GM12878 (cell line): Measurements from ENCODE around the gene NCAPD3. TPM values are rescaled to one million over a fixed set of nuclear protein-coding genes. Genes with fewer than 3 reads are reported as not detected.

Experiments
- ATAC-seq: fragments of 200-7000 bp; cut with Tn5 transposase; 3 replicates; pipeline ENCODE4 v1.9.1; 2020; ENCODE audit warnings: mild to moderate bottlenecking, moderate library complexity
- BruUV-seq: library from RNA; stranded (reverse); fragments of 400-500 nt; replicated peaks from 2 replicates; lab custom pipeline; 2021; lab: Mats Ljungman, UMichigan
- CTCF ChIA-PET: fragments of 300-600 bp; sonication (Branson Sonifier 250); formaldehyde crosslinking; extraction: SDS; loops from one replicate; lab custom pipeline; 2021; ENCODE audit warnings: inconsistent platforms; lab: Yijun Ruan, JAX
- POLR2A ChIA-PET: fragments of 350-600 bp; formaldehyde crosslinking; extraction: SDS; loops from one replicate; lab custom pipeline; 2021; ENCODE audit warnings: inconsistent platforms; lab: Charles Lee
- RAD21 ChIA-PET: fragments of 300-600 bp; sonication (Branson Sonifier 250); formaldehyde crosslinking; loops from one replicate; lab custom pipeline; 2023; ENCODE audit warnings: antibody characterized with exemption; ENCODE audit not compliant: unreplicated experiment; lab: Charles Lee
- SMC1A ChIA-PET: fragments of 300-600 bp; sonication (Branson Sonifier 250); formaldehyde crosslinking; loops from one replicate; lab custom pipeline; 2023; ENCODE audit not compliant: unreplicated experiment, uncharacterized antibody; lab: Charles Lee
- DNase-seq: peaks from one replicate; pipeline ENCODE4 v3.0.0-alpha.2; 2011; ENCODE audit warnings: low read depth, low spot score
- FAIRE-seq: peaks from 3 replicates; lab custom pipeline; 2011; peaks lifted over from hg19 to GRCh38; lab: Jason Lieb, UNC
- H2AFZ ChIP-seq: 2 replicates; pipeline ENCODE4 v1.6.0; 2011; ENCODE audit warnings: low read depth, low read length, control low read depth; ENCODE audit not compliant: control insufficient read depth
- H3K27ac ChIP-seq: 2 replicates; pipeline ENCODE4 v1.5.1; 2011; ENCODE audit warnings: control low read depth; ENCODE audit not compliant: control insufficient read depth, insufficient read depth
- H3K27me3 ChIP-seq, 2 experiments: replicated peaks in 1 of 2; 2 replicates each; pipeline versions ENCODE4 v1.6.0 to v1.6.1; 2011; ENCODE audit warnings: low read length in 1 of 2; ENCODE audit not compliant: control insufficient read depth in 2 of 2, insufficient read depth in 2 of 2
- H3K36me3 ChIP-seq, 2 experiments: 2 replicates each; pipeline ENCODE4 v1.5.1; 2011; ENCODE audit warnings: low read length in 1 of 2; ENCODE audit not compliant: control insufficient read depth in 2 of 2, insufficient read depth in 2 of 2
- H3K4me1 ChIP-seq: 2 replicates; pipeline ENCODE4 v1.6.1; 2011; ENCODE audit warnings: mild to moderate bottlenecking, low read length, moderate library complexity, mixed read lengths; ENCODE audit not compliant: control insufficient read depth, insufficient read depth
- H3K4me2 ChIP-seq: 2 replicates; pipeline ENCODE4 v1.6.0; 2011; ENCODE audit warnings: control low read depth; ENCODE audit not compliant: control insufficient read depth, insufficient read depth
- H3K4me3 ChIP-seq: fragments of 200-600 bp; sonication (generic); 2 replicates; pipeline ENCODE4 v1.5.1; 2016
- H3K79me2 ChIP-seq: 2 replicates; pipeline ENCODE4 v1.6.0; 2011; ENCODE audit warnings: low read length; ENCODE audit not compliant: control insufficient read depth, insufficient read depth
- H3K9ac ChIP-seq: 2 replicates; pipeline ENCODE4 v1.8.0; 2011; ENCODE audit warnings: low read length, control low read depth, mixed read lengths; ENCODE audit not compliant: control insufficient read depth, insufficient read depth
- H3K9me3 ChIP-seq: replicated peaks from 3 replicates; pipeline ENCODE4 v1.5.1; 2011; ENCODE audit warnings: mild to moderate bottlenecking, low read length; ENCODE audit not compliant: control insufficient read depth, insufficient read depth
- H4K20me1 ChIP-seq: 2 replicates; pipeline ENCODE4 v1.6.0; 2011; ENCODE audit not compliant: control insufficient read depth, insufficient read depth
- FOXK2 ChIP-seq: fragments of 450-650 bp; IDR thresholded peaks from 2 replicates; pipeline ENCODE4 v1.6.1; 2017; ENCODE audit warnings: mild to moderate bottlenecking, moderate library complexity
- JUNB ChIP-seq: IDR thresholded peaks from 2 replicates; pipeline ENCODE4 v1.6.1; 2016; ENCODE audit warnings: antibody characterized with exemption, mild to moderate bottlenecking
- KAT2A ChIP-seq: conservative IDR thresholded peaks from 2 replicates; pipeline ENCODE4 v1.6.1; 2011; ENCODE audit warnings: low read depth, low read length; ENCODE audit not compliant: control insufficient read depth
- PAX5 ChIP-seq: IDR thresholded peaks from 2 replicates; pipeline ENCODE4 v1.6.1; 2011; ENCODE audit warnings: low read depth, low read length, borderline replicate concordance
- RCOR1 ChIP-seq: conservative IDR thresholded peaks from 2 replicates; pipeline ENCODE4 v1.6.1; 2012; ENCODE audit warnings: low read depth, low read length, improper control_type of control experiment
- SREBF1 ChIP-seq: IDR thresholded peaks from 2 replicates; pipeline ENCODE4 v1.6.1; 2012; ENCODE audit warnings: mild to moderate bottlenecking, low read length
- STAT1 ChIP-seq: fragments of 450-650 bp; conservative IDR thresholded peaks from 2 replicates; pipeline ENCODE4 v1.6.1; 2014; ENCODE audit warnings: antibody characterized with exemption, mild to moderate bottlenecking
- USF1 ChIP-seq: IDR thresholded peaks from 2 replicates; pipeline ENCODE4 v1.6.1; 2011; ENCODE audit warnings: borderline replicate concordance, low read depth, mild to moderate bottlenecking, moderate library complexity, mixed read lengths, low read length; ENCODE audit not compliant: insufficient read depth; ENCODE audit errors: extremely low read length
- ZNF687 ChIP-seq: fragments of 450-650 bp; IDR thresholded peaks from 2 replicates; pipeline ENCODE4 v1.6.1; 2017; ENCODE audit warnings: mild to moderate bottlenecking, moderate library complexity
- WGBS: methylation state at CpG from one replicate; pipeline ENCODE4 v1.1.6; 2016; ENCODE audit warnings: low lambda C conversion rate; ENCODE audit not compliant: insufficient replicate concordance, insufficient coverage; ENCODE audit errors: missing lambda C conversion rate; 5-methylcytosine and 5-hydroxymethylcytosine counted together
- in situ Hi-C: fragments of 300-500 bp; cut with MboI; formaldehyde crosslinking; loops from 9 replicates; pipeline ENCODE4 v1.14.3; 2018; ENCODE audit warnings: mixed read lengths
- intact Hi-C: fragments of 100-400 bp; cut with micrococcal nuclease; formaldehyde crosslinking; loops from one replicate; pipeline ENCODE4 v1.14.2; 2022; ENCODE audit not compliant: unreplicated experiment
- polyA plus RNA-seq, 11 experiments: library from polyadenylated mRNA; depleted of rRNA in 4 of 11; unstranded in 6 of 11; stranded (reverse) in 5 of 11; fragments of >200 nt; fragmentation: Nextera tagmentation in 4 of 11; fragmentation: Illumina TruSeq in 1 of 11; extraction: Ambion mirVana in 4 of 11; extraction: Trizol in 1 of 11; gene quantifications; 1 replicate in 1 of 11; 2 replicates in 10 of 11; pipeline versions ENCODE4 v1.2.1 to v1.2.3, GENCODE V29; 2011 to 2016; ENCODE audit warnings: inconsistent platforms in 2 of 11, missing spikeins in 2 of 11, low read depth in 1 of 11
- total RNA-seq, 4 experiments: library from RNA; depleted of rRNA in 3 of 4; stranded (reverse); fragments of >200 nt in 3 of 4; fragmentation: Illumina TruSeq in 1 of 4; extraction: Trizol in 1 of 4; gene quantifications; 2 replicates each; pipeline versions ENCODE4 v1.2.1 to v1.2.3, GENCODE V29; 2013 to 2021
- TF ChIP-seq, protein P1 (sequence below): fragments of 450-650 bp; IDR thresholded peaks from 2 replicates; pipeline ENCODE4 v1.6.1; 2017; ENCODE audit warnings: mild to moderate bottlenecking
- TF ChIP-seq, protein P2 (sequence below): fragments of 450-650 bp; IDR thresholded peaks from 2 replicates; pipeline ENCODE4 v1.6.1; 2014; ENCODE audit warnings: mild to moderate bottlenecking

The NCAPD3 gene
- total and polyA plus RNA-seq, 10 of the 15 experiments (the other 5 are each of a cell fraction or from before 2014, with no cell fraction given), result 14.9 to 58.2 (median 48.2) TPM

- intact Hi-C loops, result no loop called here
- ATAC-seq (no peak), FAIRE-seq (no peak), DNase-seq (no peak)
- ChIA-PET RAD21 (no interaction called here), POLR2A (no interaction called here), CTCF (interaction anchor here (1.2 to 1.3 kb wide), 2 partner anchors 88 to 210 kb away, joined by 5 to 13 read pairs; no protein-coding TSS in a partner anchor), SMC1A (interaction anchor here (1.0 to 1.3 kb wide), 2 partner anchors 81 to 211 kb away, joined by 3 to 5 read pairs; no protein-coding TSS in a partner anchor)
- no peaks in the 10 kb centered on the region for H3K79me2 ChIP-seq
- no peak overlapping the region for H3K27ac ChIP-seq
- H3K9ac ChIP-seq, result no peak overlapping the region
- BruUV-seq, result no TSS peak
- H3K4me3 ChIP-seq, result no peak overlapping the region
- H3K4me1 ChIP-seq, result no peaks in the 10 kb centered on the region
- H2AFZ ChIP-seq, result no peak overlapping the region
- H3K36me3 ChIP-seq, result no peaks in the 10 kb centered on the region
- H3K4me2 ChIP-seq, result no peak overlapping the region
- H3K27me3 ChIP-seq, result no peaks in the 10 kb centered on the region
- H3K9me3 ChIP-seq, result no peaks in the 10 kb centered on the region
- TF ChIP-seq USF1, result no peak
- TF ChIP-seq KAT2A, result no peak
- TF ChIP-seq, protein P1, sequence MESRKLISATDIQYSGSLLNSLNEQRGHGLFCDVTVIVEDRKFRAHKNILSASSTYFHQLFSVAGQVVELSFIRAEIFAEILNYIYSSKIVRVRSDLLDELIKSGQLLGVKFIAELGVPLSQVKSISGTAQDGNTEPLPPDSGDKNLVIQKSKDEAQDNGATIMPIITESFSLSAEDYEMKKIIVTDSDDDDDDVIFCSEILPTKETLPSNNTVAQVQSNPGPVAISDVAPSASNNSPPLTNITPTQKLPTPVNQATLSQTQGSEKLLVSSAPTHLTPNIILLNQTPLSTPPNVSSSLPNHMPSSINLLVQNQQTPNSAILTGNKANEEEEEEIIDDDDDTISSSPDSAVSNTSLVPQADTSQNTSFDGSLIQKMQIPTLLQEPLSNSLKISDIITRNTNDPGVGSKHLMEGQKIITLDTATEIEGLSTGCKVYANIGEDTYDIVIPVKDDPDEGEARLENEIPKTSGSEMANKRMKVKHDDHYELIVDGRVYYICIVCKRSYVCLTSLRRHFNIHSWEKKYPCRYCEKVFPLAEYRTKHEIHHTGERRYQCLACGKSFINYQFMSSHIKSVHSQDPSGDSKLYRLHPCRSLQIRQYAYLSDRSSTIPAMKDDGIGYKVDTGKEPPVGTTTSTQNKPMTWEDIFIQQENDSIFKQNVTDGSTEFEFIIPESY, result no peak
- no peak for TF ChIP-seq JUNB
- TF ChIP-seq SREBF1, result no peak
- no peak for TF ChIP-seq RCOR1
- no peak for TF ChIP-seq STAT1
- TF ChIP-seq ZNF687, result no peak
- no peak for TF ChIP-seq FOXK2
- no peak for TF ChIP-seq PAX5
- TF ChIP-seq, protein P2, sequence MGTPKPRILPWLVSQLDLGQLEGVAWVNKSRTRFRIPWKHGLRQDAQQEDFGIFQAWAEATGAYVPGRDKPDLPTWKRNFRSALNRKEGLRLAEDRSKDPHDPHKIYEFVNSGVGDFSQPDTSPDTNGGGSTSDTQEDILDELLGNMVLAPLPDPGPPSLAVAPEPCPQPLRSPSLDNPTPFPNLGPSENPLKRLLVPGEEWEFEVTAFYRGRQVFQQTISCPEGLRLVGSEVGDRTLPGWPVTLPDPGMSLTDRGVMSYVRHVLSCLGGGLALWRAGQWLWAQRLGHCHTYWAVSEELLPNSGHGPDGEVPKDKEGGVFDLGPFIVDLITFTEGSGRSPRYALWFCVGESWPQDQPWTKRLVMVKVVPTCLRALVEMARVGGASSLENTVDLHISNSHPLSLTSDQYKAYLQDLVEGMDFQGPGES, result no peak
- no peaks in the 10 kb centered on the region for H4K20me1 ChIP-seq
- in situ Hi-C loops, result no loop called here
- 67% methylated on average over 9 of the region's 9 CpGs for WGBS
Observed at GRCh38 chr11:134138376-134138775, 85.4 kb downstream of the NCAPD3 start.
